Measurements from ENCODE around the gene SEL1L2. TPM values are rescaled to one million over a fixed set of nuclear protein-coding genes. Genes with fewer than 3 reads are reported as not detected.

Gene SEL1L2
- total and polyA plus RNA-seq, 10 donors, result 0.22 TPM; not detected in 9

- Histone ChIP-seq H3K4me1 (no peaks in the 10 kb centered on the region), H3K27ac (no peak overlapping the region), H3K36me3 (peaks cover 0 to 5% (median 0%) of the 10 kb centered on the region in 6 donors), H3K9me3 (peaks cover 0 to 4% (median 0%) of the 10 kb centered on the region in 8 donors), H3K4me3 (no peak overlapping the region), H3K27me3 (replicated peaks in 1 of 7) (no peaks in the 10 kb centered on the region)
- TF ChIP-seq CTCF (IDR thresholded peaks at IDR 0.05 in 8 of 11, conservative IDR thresholded peaks at IDR 0.05 in 3 of 11) (no peak), POLR2AphosphoS5 (IDR thresholded peaks at IDR 0.05) (no peak), POLR2A (IDR thresholded peaks at IDR 0.05) (no peak)
- WGBS, 5 donors, result 71 to 92% (median 85%) methylated on average over 4 to 5 of the region's 5 CpGs
- DNase-seq, result no peak
- intact Hi-C loops (cut with DNase I; ENCODE audit: low total_unique reads), result no loop called here
Observed at GRCh38 chr20:13825465-13825864, 164.9 kb downstream of the SEL1L2 start.

GRCh38 chr20:13824459-13824858, 166.0 kb downstream of the SEL1L2 start:
- Histone ChIP-seq H3K4me1 (no peaks in the 10 kb centered on the region), H3K9me3 (peaks cover 0 to 4% (median 0%) of the 10 kb centered on the region in 8 donors), H3K4me3 (no peak overlapping the region), H3K27me3 (replicated peaks in 1 of 7) (no peaks in the 10 kb centered on the region), H3K36me3 (peaks cover 0 to 5% (median 0%) of the 10 kb centered on the region in 6 donors), H3K27ac (no peak overlapping the region)
- intact Hi-C loops (cut with DNase I; ENCODE audit: low total_unique reads), result no loop called here
- 91 to 98% (median 97%) methylated on average over 3 of the region's 3 CpGs for WGBS, 5 donors
- DNase-seq, result no peak
- TF ChIP-seq POLR2A (IDR thresholded peaks at IDR 0.05), result no peak
- no peak for TF ChIP-seq CTCF (IDR thresholded peaks at IDR 0.05 in 8 of 11, conservative IDR thresholded peaks at IDR 0.05 in 3 of 11)
- no peak for TF ChIP-seq POLR2AphosphoS5 (IDR thresholded peaks at IDR 0.05)

- intact Hi-C loops (cut with DNase I; ENCODE audit: low total_unique reads), result no loop called here
- 54 to 69% (median 63%) methylated on average over 2 of the region's 2 CpGs for WGBS, 5 donors
Observed at GRCh38 chr20:13822459-13822858, 168.0 kb downstream of the SEL1L2 start.

GRCh38 chr20:13821876-13822275, 168.5 kb downstream of the SEL1L2 start:
- intact Hi-C loops (cut with DNase I; ENCODE audit: low total_unique reads), result no loop called here

More at GRCh38 chr20:13822459-13822858, 168.0 kb downstream of the SEL1L2 start:
- Histone ChIP-seq H3K27me3 (replicated peaks in 1 of 7) (no peaks in the 10 kb centered on the region), H3K36me3 (peaks cover 0 to 21% (median 11%) of the 10 kb centered on the region in 6 donors), H3K4me1 (no peaks in the 10 kb centered on the region), H3K4me3 (no peak overlapping the region), H3K9me3 (peaks cover 0 to 4% (median 0%) of the 10 kb centered on the region in 8 donors), H3K27ac (no peak overlapping the region)
- DNase-seq, result no peak
- TF ChIP-seq CTCF (IDR thresholded peaks at IDR 0.05 in 8 of 11, conservative IDR thresholded peaks at IDR 0.05 in 3 of 11) (no peak), POLR2AphosphoS5 (IDR thresholded peaks at IDR 0.05) (no peak), POLR2A (IDR thresholded peaks at IDR 0.05) (no peak)

More at GRCh38 chr20:13821876-13822275, 168.5 kb downstream of the SEL1L2 start:
- Histone ChIP-seq H3K4me1 (no peaks in the 10 kb centered on the region), H3K27me3 (replicated peaks in 1 of 7) (no peaks in the 10 kb centered on the region), H3K36me3 (peaks cover 0 to 27% (median 17%) of the 10 kb centered on the region in 6 donors), H3K4me3 (no peak overlapping the region), H3K27ac (no peak overlapping the region), H3K9me3 (peaks cover 0 to 4% (median 0%) of the 10 kb centered on the region in 8 donors)
- no peak for DNase-seq
- TF ChIP-seq CTCF (IDR thresholded peaks at IDR 0.05 in 8 of 11, conservative IDR thresholded peaks at IDR 0.05 in 3 of 11), result no peak
- TF ChIP-seq POLR2AphosphoS5 (IDR thresholded peaks at IDR 0.05), result no peak
- no peak for TF ChIP-seq POLR2A (IDR thresholded peaks at IDR 0.05)
- 78 to 87% (median 86%) methylated on average over 7 of the region's 7 CpGs for WGBS, 5 donors

Data from spleen (tissue), 11 donors.